H9 (cell line): ENCODE data around the gene BEST4. TPM values are rescaled to one million over a fixed set of nuclear protein-coding genes. Genes with fewer than 3 reads are reported as not detected.

Source experiments
- DNase-seq: peaks from one replicate; pipeline ENCODE4 v3.0.0-alpha.2; 2017
- H2AFZ ChIP-seq: one replicate; pipeline ENCODE4 v1.6.1; 2013; ENCODE audit warnings: mild to moderate bottlenecking, low read length, control low read depth, moderate library complexity
- H2AK5ac ChIP-seq: 2 replicates; pipeline ENCODE4 v1.6.1; 2013; ENCODE audit warnings: low read length, control low read depth, mixed read lengths; ENCODE audit not compliant: insufficient read length
- H2BK120ac ChIP-seq: one replicate; pipeline ENCODE4 v1.6.1; 2013; ENCODE audit warnings: low read depth, mild to moderate bottlenecking, low read length, control low read depth, inconsistent platforms; ENCODE audit not compliant: poor library complexity, severe bottlenecking
- H2BK12ac ChIP-seq: 2 replicates; pipeline ENCODE4 v1.6.1; 2013; ENCODE audit warnings: low read length, control low read depth, mixed read lengths, low read depth; ENCODE audit not compliant: insufficient read length
- H2BK15ac ChIP-seq: 2 replicates; pipeline ENCODE4 v1.6.1; 2013; ENCODE audit warnings: low read depth, low read length, control low read depth
- H2BK20ac ChIP-seq: one replicate; pipeline ENCODE4 v1.6.1; 2013; ENCODE audit warnings: low read depth, mild to moderate bottlenecking, low read length, control low read depth, inconsistent platforms; ENCODE audit not compliant: poor library complexity, severe bottlenecking
- H2BK5ac ChIP-seq: 2 replicates; pipeline ENCODE4 v1.6.1; 2013; ENCODE audit warnings: low read length, control low read depth, mixed read lengths; ENCODE audit not compliant: insufficient read length
- H3K14ac ChIP-seq: 2 replicates; pipeline ENCODE4 v1.6.1; 2013; ENCODE audit warnings: low read length, control low read depth; ENCODE audit not compliant: insufficient read depth
- H3K18ac ChIP-seq: 2 replicates; pipeline ENCODE4 v1.6.1; 2013; ENCODE audit warnings: low read depth, mild to moderate bottlenecking, mixed read lengths, low read length, control low read depth; ENCODE audit not compliant: insufficient read length
- H3K23ac ChIP-seq: 2 replicates; pipeline ENCODE4 v1.6.1; 2013; ENCODE audit warnings: low read length, control low read depth, mixed read lengths, low read depth; ENCODE audit not compliant: insufficient read length
- H3K23me2 ChIP-seq: 2 replicates; pipeline ENCODE4 v1.6.1; 2013; ENCODE audit warnings: low read depth, mild to moderate bottlenecking, mixed read lengths, low read length, control low read depth; ENCODE audit not compliant: insufficient read length, poor library complexity, severe bottlenecking
- H3K27ac ChIP-seq: 2 replicates; pipeline ENCODE4 v1.5.1; 2013; ENCODE audit warnings: low read length, control low read depth, mixed read lengths, low read depth; ENCODE audit not compliant: insufficient read length
- H3K27me3 ChIP-seq: 2 replicates; pipeline ENCODE4 v1.6.1; 2013; ENCODE audit warnings: low read length, control low read depth, inconsistent platforms; ENCODE audit not compliant: insufficient read depth
- H3K4ac ChIP-seq: 2 replicates; pipeline ENCODE4 v1.6.1; 2013; ENCODE audit warnings: low read depth, mild to moderate bottlenecking, control low read depth, inconsistent platforms, low read length, moderate library complexity
- H3K4me1 ChIP-seq: 2 replicates; pipeline ENCODE4 v1.6.1; 2013; ENCODE audit warnings: low read length, control low read depth, inconsistent platforms; ENCODE audit not compliant: insufficient read depth
- H3K4me2 ChIP-seq: 2 replicates; pipeline ENCODE4 v1.6.1; 2013; ENCODE audit warnings: low read length, control low read depth, mixed read lengths; ENCODE audit not compliant: insufficient read length, insufficient read depth
- H3K56ac ChIP-seq: 2 replicates; pipeline ENCODE4 v1.6.1; 2013; ENCODE audit warnings: low read depth, mild to moderate bottlenecking, mixed read lengths, low read length, control low read depth; ENCODE audit not compliant: insufficient read length
- H3K79me1 ChIP-seq: 2 replicates; pipeline ENCODE4 v1.6.1; 2013; ENCODE audit warnings: low read depth, mild to moderate bottlenecking, moderate library complexity, low read length, control low read depth, inconsistent platforms; ENCODE audit not compliant: insufficient read depth, poor library complexity, severe bottlenecking
- H3K79me2 ChIP-seq: 2 replicates; pipeline ENCODE4 v1.6.1; 2013; ENCODE audit warnings: low read length, control low read depth, inconsistent platforms; ENCODE audit not compliant: insufficient read depth
- H3K9ac ChIP-seq: 2 replicates; pipeline ENCODE4 v1.6.1; 2013; ENCODE audit warnings: low read length, control low read depth, mixed read lengths; ENCODE audit not compliant: insufficient read length; ENCODE audit errors: extremely low read depth
- H3K9me3 ChIP-seq: one replicate; pipeline ENCODE4 v1.6.1; 2013; ENCODE audit warnings: low read depth, low read length, inconsistent platforms; ENCODE audit not compliant: control insufficient read depth
- H3T11ph ChIP-seq: one replicate; pipeline ENCODE4 v1.6.1; 2013; ENCODE audit warnings: mild to moderate bottlenecking, low read length, control low read depth, inconsistent platforms
- H4K20me1 ChIP-seq: one replicate; pipeline ENCODE4 v1.6.1; 2013; ENCODE audit not compliant: control insufficient read depth, insufficient read length, insufficient read depth
- H4K5ac ChIP-seq: 2 replicates; pipeline ENCODE4 v1.6.1; 2013; ENCODE audit warnings: low read depth, mild to moderate bottlenecking, mixed read lengths, low read length, control low read depth; ENCODE audit not compliant: insufficient read length
- H4K8ac ChIP-seq: replicated peaks from 2 replicates; pipeline ENCODE4 v1.6.1; 2013; ENCODE audit warnings: low read length, control low read depth, mixed read lengths, low read depth; ENCODE audit not compliant: insufficient read length
- H4K91ac ChIP-seq: 2 replicates; pipeline ENCODE4 v1.6.1; 2013; ENCODE audit warnings: low read depth, mild to moderate bottlenecking, moderate library complexity, mixed read lengths, low read length, control low read depth; ENCODE audit not compliant: insufficient read length
- H3K27ac Mint-ChIP-seq, 3 experiments: 2 replicates in 2 of 3; 3 replicates in 1 of 3; pipeline ENCODE4 v1.8.0; 2020 to 2021; ENCODE audit warnings: mixed read lengths in 3 of 3, mild to moderate bottlenecking in 1 of 3, moderate library complexity in 1 of 3
- H3K27me3 Mint-ChIP-seq: 2 replicates; pipeline ENCODE4 v1.8.0; 2021; ENCODE audit warnings: low read depth, mild to moderate bottlenecking, moderate library complexity, mixed read lengths
- H3K36me3 Mint-ChIP-seq, 3 experiments: 2 replicates in 2 of 3; 3 replicates in 1 of 3; pipeline ENCODE4 v1.8.0; 2020 to 2021; ENCODE audit warnings: low read depth in 3 of 3, mixed read lengths in 3 of 3; ENCODE audit not compliant: insufficient read depth in 1 of 3
- H3K4me1 Mint-ChIP-seq, 2 experiments: 2 replicates each; pipeline ENCODE4 v1.8.0; 2020; ENCODE audit warnings: mixed read lengths in 2 of 2
- H3K4me3 Mint-ChIP-seq, 2 experiments: 2 replicates in 1 of 2; 3 replicates in 1 of 2; pipeline ENCODE4 v1.8.0; 2020 to 2021; ENCODE audit warnings: mild to moderate bottlenecking in 2 of 2, mixed read lengths in 2 of 2, moderate library complexity in 1 of 2
- H3K9me3 Mint-ChIP-seq, 2 experiments: 2 replicates in 1 of 2; 3 replicates in 1 of 2; pipeline ENCODE4 v1.8.0; 2020; ENCODE audit warnings: mild to moderate bottlenecking in 2 of 2, mixed read lengths in 2 of 2, moderate library complexity in 1 of 2
- WGBS: extraction: QIAGEN DNeasy Blood & Tissue Kit; methylation state at CpG from one replicate; pipeline ENCODE4 v1.1.7; 2013; ENCODE audit warnings: missing lambda C conversion rate, low lambda C conversion rate, mixed read lengths; ENCODE audit not compliant: insufficient read length; ENCODE audit errors: extremely low coverage; 5-methylcytosine and 5-hydroxymethylcytosine counted together
- total RNA-seq: library from RNA; stranded (reverse); gene quantifications from 2 replicates; pipeline ENCODE4 v1.2.1, GENCODE V29; 2021
- TF ChIP-seq, protein P1 (sequence below): fragments of 200-600 bp; sonication (generic); conservative IDR thresholded peaks from 3 replicates; pipeline ENCODE4 v1.8.0; 2021; ENCODE audit warnings: antibody characterized with exemption, mild to moderate bottlenecking

BEST4 gene
- total RNA-seq, 1 experiment from 2014 or later = 1.1 TPM

DNA sequence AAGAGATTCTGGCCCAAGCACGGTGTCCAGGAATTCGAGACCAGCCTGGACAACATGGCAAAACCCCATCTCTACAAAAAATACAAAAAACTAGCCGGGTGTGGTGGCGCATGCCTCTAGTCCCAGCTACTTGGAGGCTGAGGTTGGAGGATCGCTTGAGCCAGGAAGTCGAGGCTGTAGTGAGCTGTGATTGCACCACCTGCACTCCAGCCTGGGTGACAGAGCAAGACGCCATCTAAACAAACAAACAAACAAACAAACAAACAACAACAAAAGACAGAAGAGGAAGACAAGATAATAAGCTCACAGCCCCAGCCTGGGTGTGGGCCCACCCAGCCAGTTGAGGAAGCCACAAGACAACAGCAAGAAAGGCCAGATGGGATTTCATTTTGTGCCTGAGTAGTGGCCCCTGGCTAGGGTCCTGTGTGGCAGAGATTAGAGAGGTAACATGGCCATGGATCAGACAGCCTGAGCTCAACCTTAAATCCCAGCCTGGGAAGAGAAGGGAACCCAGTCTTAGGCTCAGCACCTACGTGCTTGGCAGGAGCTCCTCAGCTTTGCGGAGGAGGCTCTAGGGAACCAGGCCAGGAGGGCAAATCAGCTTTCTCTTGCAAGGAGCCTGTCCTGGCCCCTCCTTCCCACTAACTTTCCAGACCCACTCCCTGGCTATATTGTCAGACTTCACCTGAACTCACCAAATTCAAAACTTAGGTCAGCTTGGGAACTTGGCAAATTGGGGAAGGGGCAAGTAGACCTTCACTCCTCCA is 4.9 kb upstream of the BEST4 start:
- H3K14ac ChIP-seq = no peak overlapping the region
- no peak overlapping the region for H2AK5ac ChIP-seq
- peak overlapping the region in 2 of 3 experiments; percentile 65 to 71; a peak in 4 of 7 replicates for H3K27ac Mint-ChIP-seq
- peak overlapping the region; percentile 12 for H3K18ac ChIP-seq
- no peak overlapping the region for H3K56ac ChIP-seq
- no peaks in the 10 kb centered on the region for H3K79me1 ChIP-seq
- no peak overlapping the region for H3K23ac ChIP-seq
- H2BK5ac ChIP-seq = no peak overlapping the region
- no peak overlapping the region for H2BK12ac ChIP-seq
- H2BK20ac ChIP-seq = no peak overlapping the region
- no peak overlapping the region for H4K91ac ChIP-seq
- no peak overlapping the region for H3T11ph ChIP-seq
- H3K27me3 ChIP-seq = no peaks in the 10 kb centered on the region
- no peak overlapping the region for H3K4ac ChIP-seq
- H3K4me1 Mint-ChIP-seq = peaks cover 15 to 20% of the 10 kb centered on the region in 2 experiments
- no peak for DNase-seq
- no peaks in the 10 kb centered on the region for H3K4me1 ChIP-seq
- no peaks in the 10 kb centered on the region for H3K36me3 Mint-ChIP-seq
- TF ChIP-seq, protein P1, sequence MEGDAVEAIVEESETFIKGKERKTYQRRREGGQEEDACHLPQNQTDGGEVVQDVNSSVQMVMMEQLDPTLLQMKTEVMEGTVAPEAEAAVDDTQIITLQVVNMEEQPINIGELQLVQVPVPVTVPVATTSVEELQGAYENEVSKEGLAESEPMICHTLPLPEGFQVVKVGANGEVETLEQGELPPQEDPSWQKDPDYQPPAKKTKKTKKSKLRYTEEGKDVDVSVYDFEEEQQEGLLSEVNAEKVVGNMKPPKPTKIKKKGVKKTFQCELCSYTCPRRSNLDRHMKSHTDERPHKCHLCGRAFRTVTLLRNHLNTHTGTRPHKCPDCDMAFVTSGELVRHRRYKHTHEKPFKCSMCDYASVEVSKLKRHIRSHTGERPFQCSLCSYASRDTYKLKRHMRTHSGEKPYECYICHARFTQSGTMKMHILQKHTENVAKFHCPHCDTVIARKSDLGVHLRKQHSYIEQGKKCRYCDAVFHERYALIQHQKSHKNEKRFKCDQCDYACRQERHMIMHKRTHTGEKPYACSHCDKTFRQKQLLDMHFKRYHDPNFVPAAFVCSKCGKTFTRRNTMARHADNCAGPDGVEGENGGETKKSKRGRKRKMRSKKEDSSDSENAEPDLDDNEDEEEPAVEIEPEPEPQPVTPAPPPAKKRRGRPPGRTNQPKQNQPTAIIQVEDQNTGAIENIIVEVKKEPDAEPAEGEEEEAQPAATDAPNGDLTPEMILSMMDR = no peak
- H3K4me2 ChIP-seq = peak overlapping the region; percentile 2
- H4K8ac ChIP-seq = no peak overlapping the region
- no CpG with 5 or more reads among the region's 9 CpGs for WGBS
- H2BK120ac ChIP-seq = no peak overlapping the region
- H2AFZ ChIP-seq = peak overlapping the region; percentile 23
- no peaks in the 10 kb centered on the region for H3K27me3 Mint-ChIP-seq
- no peaks in the 10 kb centered on the region for H3K23me2 ChIP-seq
- H3K9me3 Mint-ChIP-seq = no peaks in the 10 kb centered on the region
- H4K5ac ChIP-seq = no peak overlapping the region
- H4K20me1 ChIP-seq = no peaks in the 10 kb centered on the region
- no peaks in the 10 kb centered on the region for H3K79me2 ChIP-seq
- no peak overlapping the region for H3K27ac ChIP-seq
- H3K9me3 ChIP-seq = no peaks in the 10 kb centered on the region
- no peak overlapping the region for H3K9ac ChIP-seq
- no peak overlapping the region for H2BK15ac ChIP-seq
- no peak overlapping the region; a peak in 1 of 5 replicates for H3K4me3 Mint-ChIP-seq
